Heart left ventricle (tissue), 13 donors: ENCODE results near the gene HTR3C.

ENCODE experiments used
- CTCF ChIP-seq, 12 donors: fragments of 200-600 bp; sonication (generic) in 4 of 12; IDR thresholded peaks; one replicate each; pipeline versions ENCODE4 v1.5.0 to v1.8.0; 2018 to 2022; ENCODE audit warnings: antibody characterized with exemption in 12 of 12, mild to moderate bottlenecking in 5 of 12
- POLR2A ChIP-seq, 2 donors: fragments of 450-650 bp; IDR thresholded peaks; one replicate each; pipeline ENCODE4 v1.6.1; 2017; ENCODE audit warnings: antibody characterized with exemption in 2 of 2, mild to moderate bottlenecking in 2 of 2, moderate library complexity in 2 of 2
- donor health status: ischemic (EF 13 %, LVEDD 7.1; RV severe dilation, severe dysfunction).
- donor health status: DM: no; HTN: yes; CAD: no.
- donor health status: DM: no; HTN: no; CAD: no.
- donor health status: ischemic (EF 25% LVEDD 6.9; RV normal size, moderate dysfunction).
- donor health status: ischemic (EF 25% LVEDD 5.7; RV mildly dilated, moderate dysfunction).
- donor health status: ischemic (EF 35%, LVEDD 5.7; RV mildly dilated, moderate dysfunction).
- donor health status: nonischemic (EF 11% LVEDD 7.7; RV severe dilation, severe dysfunction).
- donor health status: DM: yes; HTN: yes; CAD: no.
- donor health status: PGD.
- donor health status: ischemic (EF 29% LVEDD 5.4; RV normal size, mild dysfunction).
- donor health status: nonischemic (EF 23%, LVEDD 6.1; RV moderate dilation, normal function).

- no peak for TF ChIP-seq CTCF (IDR thresholded peaks at IDR 0.05)
- TF ChIP-seq POLR2A (IDR thresholded peaks at IDR 0.05) = no peak
Observed at GRCh38 chr3:184073621-184074020, 20.8 kb downstream of the HTR3C start.
